ENCODE measurements around the gene MTRF1L.

GRCh38 chr6:152980656-152981055, 21.9 kb downstream of the MTRF1L start:
- TF ChIP-seq, protein P1, sequence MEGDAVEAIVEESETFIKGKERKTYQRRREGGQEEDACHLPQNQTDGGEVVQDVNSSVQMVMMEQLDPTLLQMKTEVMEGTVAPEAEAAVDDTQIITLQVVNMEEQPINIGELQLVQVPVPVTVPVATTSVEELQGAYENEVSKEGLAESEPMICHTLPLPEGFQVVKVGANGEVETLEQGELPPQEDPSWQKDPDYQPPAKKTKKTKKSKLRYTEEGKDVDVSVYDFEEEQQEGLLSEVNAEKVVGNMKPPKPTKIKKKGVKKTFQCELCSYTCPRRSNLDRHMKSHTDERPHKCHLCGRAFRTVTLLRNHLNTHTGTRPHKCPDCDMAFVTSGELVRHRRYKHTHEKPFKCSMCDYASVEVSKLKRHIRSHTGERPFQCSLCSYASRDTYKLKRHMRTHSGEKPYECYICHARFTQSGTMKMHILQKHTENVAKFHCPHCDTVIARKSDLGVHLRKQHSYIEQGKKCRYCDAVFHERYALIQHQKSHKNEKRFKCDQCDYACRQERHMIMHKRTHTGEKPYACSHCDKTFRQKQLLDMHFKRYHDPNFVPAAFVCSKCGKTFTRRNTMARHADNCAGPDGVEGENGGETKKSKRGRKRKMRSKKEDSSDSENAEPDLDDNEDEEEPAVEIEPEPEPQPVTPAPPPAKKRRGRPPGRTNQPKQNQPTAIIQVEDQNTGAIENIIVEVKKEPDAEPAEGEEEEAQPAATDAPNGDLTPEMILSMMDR (IDR thresholded peaks at IDR 0.05; ENCODE audit: low read depth, low read length, poor library complexity, severe bottlenecking): no peak
- no peak for TF ChIP-seq EZH2phosphoT487 (IDR thresholded peaks at IDR 0.05; ENCODE audit: borderline replicate concordance, low read length)

Data from DOHH2 (cell line).